ENCODE data around the gene NOL4L. TPM values are rescaled to one million over a fixed set of nuclear protein-coding genes. Genes with fewer than 3 reads are reported as not detected.
A peak's percentile ranks its signal among the peaks of the same experiment; 100 is the strongest.

The NOL4L gene
- total RNA-seq, 1 experiment from 2014 or later, result 31.7 TPM

DNA sequence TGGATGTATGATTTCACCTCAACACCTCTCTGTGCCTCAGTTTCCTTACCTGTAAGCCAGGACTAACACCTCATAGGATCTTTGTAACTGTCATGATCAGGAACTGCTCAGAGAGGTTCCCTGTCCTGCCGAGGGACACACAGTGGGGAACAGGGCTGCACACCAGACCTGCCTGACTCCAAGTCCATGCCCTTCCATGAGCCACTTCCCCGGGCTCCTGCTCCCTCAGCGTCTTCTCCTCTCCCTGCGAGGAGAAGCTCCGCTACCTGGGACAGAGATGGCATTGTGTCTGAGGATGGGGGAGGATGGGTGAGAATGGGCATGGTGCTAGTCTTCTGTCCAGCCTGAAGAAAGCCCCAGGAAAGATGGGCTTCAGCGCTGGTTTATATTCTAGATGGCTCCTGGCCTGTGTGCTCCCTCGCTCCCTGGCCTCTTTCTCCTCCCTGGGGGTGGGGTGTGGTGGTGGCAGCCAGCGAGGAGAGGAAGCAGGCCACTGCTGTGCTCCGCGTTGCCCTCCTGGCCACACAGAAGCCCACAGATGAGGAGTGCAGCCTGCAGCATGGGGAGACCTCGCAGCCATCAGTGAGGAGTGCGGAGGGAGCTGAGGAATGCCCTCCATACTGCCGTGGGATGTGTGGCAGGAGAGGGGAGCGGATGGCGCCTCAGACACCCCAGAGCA, 67.1 kb downstream of the NOL4L start:
- Histone ChIP-seq H3K9me3 (ENCODE audit: control insufficient read depth, low read depth, low read length) (no peaks in the 10 kb centered on the region), H3K27me3 (ENCODE audit: insufficient read depth, low read length) (no peaks in the 10 kb centered on the region), H2AK5ac (ENCODE audit: insufficient read length, low read length) (no peak overlapping the region), H3T11ph (ENCODE audit: low read length) (no peak overlapping the region), H3K14ac (ENCODE audit: insufficient read depth, low read length) (no peak overlapping the region), H3K79me1 (ENCODE audit: insufficient read depth, low read depth, low read length, poor library complexity, severe bottlenecking) (no peaks in the 10 kb centered on the region), H3K79me2 (ENCODE audit: insufficient read depth, low read length) (no peaks in the 10 kb centered on the region), H4K5ac (ENCODE audit: insufficient read length, low read depth, low read length) (no peak overlapping the region), H3K23me2 (ENCODE audit: insufficient read length, low read depth, low read length, poor library complexity, severe bottlenecking) (no peaks in the 10 kb centered on the region), H3K9ac (ENCODE audit: extremely low read depth, insufficient read length, low read length) (no peak overlapping the region), H2BK20ac (ENCODE audit: low read depth, low read length, poor library complexity, severe bottlenecking) (no peak overlapping the region), H2AFZ (ENCODE audit: low read length) (no peak overlapping the region), H3K56ac (ENCODE audit: insufficient read length, low read depth, low read length) (no peak overlapping the region), H2BK12ac (ENCODE audit: insufficient read length, low read depth, low read length) (no peak overlapping the region), H3K4me2 (ENCODE audit: insufficient read depth, insufficient read length, low read length) (no peak overlapping the region), H2BK5ac (ENCODE audit: insufficient read length, low read length) (no peak overlapping the region), H4K91ac (ENCODE audit: insufficient read length, low read depth, low read length) (no peak overlapping the region), H3K4ac (ENCODE audit: low read depth, low read length) (no peak overlapping the region), H3K23ac (ENCODE audit: insufficient read length, low read depth, low read length) (no peak overlapping the region), H2BK120ac (ENCODE audit: low read depth, low read length, poor library complexity, severe bottlenecking) (no peak overlapping the region), H3K27ac (ENCODE audit: insufficient read length, low read depth, low read length) (no peak overlapping the region), H3K18ac (ENCODE audit: insufficient read length, low read depth, low read length) (no peak overlapping the region), H4K8ac (replicated peaks; ENCODE audit: insufficient read length, low read depth, low read length) (no peak overlapping the region), H3K4me1 (ENCODE audit: insufficient read depth, low read length) (no peaks in the 10 kb centered on the region), H4K20me1 (ENCODE audit: control insufficient read depth, insufficient read depth, insufficient read length) (no peaks in the 10 kb centered on the region), H2BK15ac (ENCODE audit: low read depth, low read length) (no peak overlapping the region)
- TF ChIP-seq, protein P1, sequence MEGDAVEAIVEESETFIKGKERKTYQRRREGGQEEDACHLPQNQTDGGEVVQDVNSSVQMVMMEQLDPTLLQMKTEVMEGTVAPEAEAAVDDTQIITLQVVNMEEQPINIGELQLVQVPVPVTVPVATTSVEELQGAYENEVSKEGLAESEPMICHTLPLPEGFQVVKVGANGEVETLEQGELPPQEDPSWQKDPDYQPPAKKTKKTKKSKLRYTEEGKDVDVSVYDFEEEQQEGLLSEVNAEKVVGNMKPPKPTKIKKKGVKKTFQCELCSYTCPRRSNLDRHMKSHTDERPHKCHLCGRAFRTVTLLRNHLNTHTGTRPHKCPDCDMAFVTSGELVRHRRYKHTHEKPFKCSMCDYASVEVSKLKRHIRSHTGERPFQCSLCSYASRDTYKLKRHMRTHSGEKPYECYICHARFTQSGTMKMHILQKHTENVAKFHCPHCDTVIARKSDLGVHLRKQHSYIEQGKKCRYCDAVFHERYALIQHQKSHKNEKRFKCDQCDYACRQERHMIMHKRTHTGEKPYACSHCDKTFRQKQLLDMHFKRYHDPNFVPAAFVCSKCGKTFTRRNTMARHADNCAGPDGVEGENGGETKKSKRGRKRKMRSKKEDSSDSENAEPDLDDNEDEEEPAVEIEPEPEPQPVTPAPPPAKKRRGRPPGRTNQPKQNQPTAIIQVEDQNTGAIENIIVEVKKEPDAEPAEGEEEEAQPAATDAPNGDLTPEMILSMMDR (conservative IDR thresholded peaks at IDR 0.05), result no peak
- WGBS (ENCODE audit: extremely low coverage, insufficient read length, low lambda C conversion rate), result no CpG with 5 or more reads among the region's 15 CpGs
- Mint-ChIP-seq H3K27ac (no peak overlapping the region), H3K9me3 (no peaks in the 10 kb centered on the region), H3K27me3 (ENCODE audit: low read depth) (peaks cover 29% of the 10 kb centered on the region), H3K4me3 (peak overlapping the region in 1 of 2 experiments; percentile 20; a peak in 1 of 5 replicates), H3K4me1 (peaks cover 22 to 23% of the 10 kb centered on the region in 2 experiments), H3K36me3 (ENCODE audit: insufficient read depth in 1 of 3, low read depth in 3 of 3) (no peaks in the 10 kb centered on the region; a peak in 1 of 7 replicates)
- no peak for DNase-seq
